HFFc6 (cell line): ENCODE results near the gene EYA4. TPM values are rescaled to one million over a fixed set of nuclear protein-coding genes. Genes with fewer than 3 reads are reported as not detected.

ENCODE experiments used
- DNase-seq: peaks from one replicate; pipeline ENCODE4 v3.0.0-alpha.2; 2018
- H3K27ac Mint-ChIP-seq: 2 replicates; pipeline ENCODE4 v1.8.0; 2020; ENCODE audit warnings: mild to moderate bottlenecking, mixed read lengths
- H3K27me3 Mint-ChIP-seq: 2 replicates; pipeline ENCODE4 v1.8.0; 2021; ENCODE audit warnings: mild to moderate bottlenecking, moderate library complexity, mixed read lengths; ENCODE audit not compliant: insufficient read depth
- H3K36me3 Mint-ChIP-seq: 2 replicates; pipeline ENCODE4 v1.8.0; 2021; ENCODE audit warnings: low read depth, mixed read lengths
- H3K4me1 Mint-ChIP-seq: 2 replicates; pipeline ENCODE4 v1.8.0; 2020; ENCODE audit warnings: low read depth, mixed read lengths
- H3K4me3 Mint-ChIP-seq: 2 replicates; pipeline ENCODE4 v1.8.0; 2020; ENCODE audit warnings: mild to moderate bottlenecking, moderate library complexity, mixed read lengths
- H3K9me3 Mint-ChIP-seq: 2 replicates; pipeline ENCODE4 v1.8.0; 2020; ENCODE audit warnings: mild to moderate bottlenecking, mixed read lengths
- total RNA-seq, 6 experiments: library from RNA; stranded (reverse); fragmentation: NEBNext Ultra II Directional; extraction: Animal tissue kit (Norgen Biotek cat#: 25700); gene quantifications; 2 replicates in 1 of 6; 3 replicates in 5 of 6; pipeline ENCODE4 v1.2.3, GENCODE V29; 2021
- TF ChIP-seq, protein P1 (sequence below): fragments of 200-600 bp; sonication (generic); IDR thresholded peaks from 2 replicates; pipeline ENCODE4 v1.5.0; 2021; ENCODE audit warnings: antibody characterized with exemption, mild to moderate bottlenecking

Gene EYA4
- total RNA-seq, 6 experiments from 2014 or later: not detected

DNA sequence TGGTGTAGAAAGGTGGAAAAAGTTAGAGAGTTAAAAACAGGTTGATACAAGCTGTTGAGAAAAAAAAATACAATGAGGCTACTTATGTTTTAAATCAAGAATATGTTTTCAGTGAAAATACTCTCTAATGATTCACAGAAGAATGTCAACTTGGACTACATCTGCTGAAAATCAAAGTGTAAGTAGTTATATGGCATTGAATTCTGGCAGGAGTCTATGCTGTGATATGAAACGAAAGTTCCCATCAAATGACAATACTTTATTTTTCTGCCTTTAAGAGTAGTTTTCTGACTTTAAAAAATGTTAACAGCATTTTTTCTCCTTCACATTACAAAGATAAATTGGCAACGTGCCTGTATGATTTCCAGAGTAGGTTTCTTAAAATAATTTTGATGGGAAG, 158.3 kb downstream of the EYA4 start:
- H3K36me3 Mint-ChIP-seq: no peaks in the 10 kb centered on the region
- no peak overlapping the region for H3K27ac Mint-ChIP-seq
- TF ChIP-seq, protein P1, sequence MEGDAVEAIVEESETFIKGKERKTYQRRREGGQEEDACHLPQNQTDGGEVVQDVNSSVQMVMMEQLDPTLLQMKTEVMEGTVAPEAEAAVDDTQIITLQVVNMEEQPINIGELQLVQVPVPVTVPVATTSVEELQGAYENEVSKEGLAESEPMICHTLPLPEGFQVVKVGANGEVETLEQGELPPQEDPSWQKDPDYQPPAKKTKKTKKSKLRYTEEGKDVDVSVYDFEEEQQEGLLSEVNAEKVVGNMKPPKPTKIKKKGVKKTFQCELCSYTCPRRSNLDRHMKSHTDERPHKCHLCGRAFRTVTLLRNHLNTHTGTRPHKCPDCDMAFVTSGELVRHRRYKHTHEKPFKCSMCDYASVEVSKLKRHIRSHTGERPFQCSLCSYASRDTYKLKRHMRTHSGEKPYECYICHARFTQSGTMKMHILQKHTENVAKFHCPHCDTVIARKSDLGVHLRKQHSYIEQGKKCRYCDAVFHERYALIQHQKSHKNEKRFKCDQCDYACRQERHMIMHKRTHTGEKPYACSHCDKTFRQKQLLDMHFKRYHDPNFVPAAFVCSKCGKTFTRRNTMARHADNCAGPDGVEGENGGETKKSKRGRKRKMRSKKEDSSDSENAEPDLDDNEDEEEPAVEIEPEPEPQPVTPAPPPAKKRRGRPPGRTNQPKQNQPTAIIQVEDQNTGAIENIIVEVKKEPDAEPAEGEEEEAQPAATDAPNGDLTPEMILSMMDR: no peak
- H3K4me1 Mint-ChIP-seq: no peaks in the 10 kb centered on the region
- no peak for DNase-seq
- H3K9me3 Mint-ChIP-seq: no peaks in the 10 kb centered on the region; the same call in 1 of the 2 replicates
- no peak overlapping the region for H3K4me3 Mint-ChIP-seq
- peaks cover 2% of the 10 kb centered on the region for H3K27me3 Mint-ChIP-seq

DNA sequence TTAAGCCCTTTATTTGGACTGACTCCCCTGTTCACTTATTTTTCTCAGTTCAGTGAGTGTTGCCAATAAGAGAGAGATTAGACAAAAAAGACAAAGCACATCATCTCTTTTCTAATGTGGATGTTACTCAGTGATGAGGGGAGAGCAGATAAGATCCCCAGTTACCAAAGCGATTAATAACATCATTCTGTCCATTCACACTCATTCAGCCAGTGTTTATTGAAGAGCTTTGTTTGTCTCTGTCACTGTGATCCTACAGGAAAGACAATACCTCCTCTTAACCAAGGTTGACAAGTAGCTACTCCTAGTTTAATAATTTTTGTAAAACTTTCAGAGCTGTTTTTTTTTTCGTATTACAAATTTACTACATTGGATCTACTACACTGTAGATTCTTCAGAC, 163.0 kb downstream of the EYA4 start:
- no peaks in the 10 kb centered on the region for H3K4me1 Mint-ChIP-seq
- no peak overlapping the region for H3K27ac Mint-ChIP-seq
- no peaks in the 10 kb centered on the region for H3K36me3 Mint-ChIP-seq
- H3K4me3 Mint-ChIP-seq: no peak overlapping the region
- DNase-seq: no peak
- no peaks in the 10 kb centered on the region; the same call in 1 of the 2 replicates for H3K27me3 Mint-ChIP-seq
- H3K9me3 Mint-ChIP-seq: no peaks in the 10 kb centered on the region
- TF ChIP-seq, protein P1: no peak

DNA sequence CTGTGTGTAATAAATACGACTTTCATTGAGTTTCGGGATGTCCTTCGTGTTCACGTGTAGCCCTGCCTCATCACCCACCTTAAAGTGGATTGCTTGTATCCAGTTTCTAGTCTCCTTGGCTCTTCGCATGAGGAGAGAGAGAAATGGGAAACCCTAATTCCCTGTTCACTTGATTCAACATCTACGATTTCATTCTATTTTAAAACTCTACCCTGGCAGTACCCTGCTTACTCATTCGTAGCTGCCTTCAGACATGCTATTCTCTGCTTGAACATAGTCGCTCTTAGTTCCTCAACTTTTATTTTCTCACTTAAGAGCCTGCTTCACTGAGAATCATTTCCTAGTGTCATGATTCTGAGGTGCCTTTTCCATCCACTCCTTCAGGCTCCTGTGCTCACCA, 163.6 kb downstream of the EYA4 start:
- Mint-ChIP-seq H3K27me3 (no peaks in the 10 kb centered on the region; the same call in 1 of the 2 replicates), H3K4me1 (no peaks in the 10 kb centered on the region), H3K4me3 (no peak overlapping the region), H3K9me3 (no peaks in the 10 kb centered on the region), H3K27ac (no peak overlapping the region), H3K36me3 (no peaks in the 10 kb centered on the region)
- TF ChIP-seq, protein P1: no peak
- DNase-seq: no peak

DNA sequence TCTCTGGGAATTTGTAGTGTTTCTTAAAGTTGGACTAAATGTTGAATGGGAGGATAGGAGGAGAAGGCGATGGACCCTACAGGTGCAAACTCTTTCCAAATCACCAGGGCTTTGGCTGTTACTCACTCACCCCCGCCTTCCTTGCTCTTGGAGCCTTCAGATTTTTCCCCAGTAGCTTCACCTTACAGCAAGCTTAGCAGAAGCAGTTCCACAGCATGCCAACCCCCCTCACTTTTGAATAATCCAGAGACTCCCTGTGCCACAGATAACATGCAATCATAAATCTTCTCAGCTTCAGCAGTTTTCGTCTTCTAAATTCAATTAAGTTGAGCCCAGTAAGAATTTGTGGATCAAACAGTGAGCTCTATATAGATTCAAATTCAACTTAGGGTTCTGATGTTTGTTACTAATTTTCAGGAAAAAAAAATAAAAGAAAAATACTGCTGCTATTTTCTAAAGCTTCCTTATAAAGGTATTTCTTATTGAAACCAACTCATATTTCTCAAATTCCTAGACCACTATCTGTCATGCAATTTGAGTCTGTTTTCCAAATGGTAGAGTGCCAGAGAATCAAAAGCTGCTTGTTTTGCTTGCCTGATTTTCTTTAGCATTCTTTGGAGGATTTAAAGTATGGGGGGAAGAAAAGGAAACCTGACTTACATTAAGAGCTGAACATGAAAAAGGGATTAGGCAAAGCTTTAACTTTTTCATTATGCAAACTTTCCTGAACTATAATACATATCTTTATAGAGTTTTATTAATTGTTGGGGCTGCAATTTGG, 166.4 kb downstream of the EYA4 start:
- no peak for DNase-seq
- no peaks in the 10 kb centered on the region for H3K9me3 Mint-ChIP-seq
- no peaks in the 10 kb centered on the region; the same call in 1 of the 2 replicates for H3K27me3 Mint-ChIP-seq
- H3K4me1 Mint-ChIP-seq: no peaks in the 10 kb centered on the region
- no peak overlapping the region for H3K4me3 Mint-ChIP-seq
- TF ChIP-seq, protein P1: no peak
- H3K36me3 Mint-ChIP-seq: no peaks in the 10 kb centered on the region
- no peak overlapping the region for H3K27ac Mint-ChIP-seq

DNA sequence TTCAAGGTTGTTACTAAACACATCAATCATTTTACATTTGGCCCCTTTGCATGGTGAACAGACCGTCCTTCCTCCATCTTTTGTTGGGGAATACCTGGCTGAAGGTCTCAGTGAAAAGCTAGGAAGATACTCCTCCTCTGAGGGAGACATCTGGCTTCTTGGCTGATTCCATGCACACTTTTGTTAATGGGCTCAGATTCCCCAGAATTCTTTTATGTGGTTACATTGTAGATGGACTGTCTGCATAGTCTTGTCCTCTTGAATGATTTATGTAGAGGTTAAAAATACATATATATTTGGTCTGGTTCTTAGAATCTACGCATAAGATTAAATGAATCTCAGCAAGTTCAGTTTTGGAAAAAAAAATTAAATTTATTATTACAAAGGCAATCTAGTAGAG, 167.0 kb downstream of the EYA4 start:
- Mint-ChIP-seq H3K4me1 (no peaks in the 10 kb centered on the region), H3K9me3 (no peaks in the 10 kb centered on the region), H3K4me3 (no peak overlapping the region), H3K36me3 (no peaks in the 10 kb centered on the region), H3K27me3 (no peaks in the 10 kb centered on the region; the same call in 1 of the 2 replicates), H3K27ac (no peak overlapping the region)
- no peak for DNase-seq
- TF ChIP-seq, protein P1: no peak
